GM23338 (cell line): Measurements from ENCODE around the gene LGALS7.
"Not testable (repeated sequence)": the region's sequence is repeated elsewhere in the genome, so short reads cannot be mapped to it uniquely, and the experiment has no call there.

ENCODE experiments used
- CREB1 ChIP-seq: fragments of 250-450 bp; sonication (Bioruptor Pico); IDR thresholded peaks from 2 replicates; pipeline ENCODE4 v1.5.0; 2020; ENCODE audit warnings: low read depth, mild to moderate bottlenecking, moderate library complexity
- EZH2 ChIP-seq: fragments of 200-600 bp; sonication (generic); IDR thresholded peaks from one replicate; pipeline ENCODE4 v1.8.0; 2017; ENCODE audit warnings: antibody characterized with exemption, mild to moderate bottlenecking, low read depth; ENCODE audit not compliant: unreplicated experiment
- EZH2phosphoT487 ChIP-seq: fragments of 200-600 bp; sonication (generic); IDR thresholded peaks from one replicate; pipeline ENCODE4 v1.8.1; 2018; ENCODE audit warnings: antibody characterized with exemption; ENCODE audit not compliant: unreplicated experiment
- JUNB ChIP-seq: IDR thresholded peaks from one replicate; pipeline ENCODE4 v1.6.1; 2016; ENCODE audit warnings: antibody characterized with exemption; ENCODE audit not compliant: unreplicated experiment
- NANOG ChIP-seq: IDR thresholded peaks from 2 replicates; pipeline ENCODE4 v1.6.1; 2016; ENCODE audit warnings: antibody characterized with exemption, borderline replicate concordance
- POLR2AphosphoS5 ChIP-seq: IDR thresholded peaks from 2 replicates; pipeline ENCODE4 v1.6.1; 2016; ENCODE audit warnings: antibody characterized with exemption, low read depth
- STAT1 ChIP-seq: IDR thresholded peaks from one replicate; pipeline ENCODE4 v1.6.1; 2016; ENCODE audit warnings: antibody characterized with exemption; ENCODE audit not compliant: unreplicated experiment
- ZNF114 ChIP-seq: fragments of 250-450 bp; sonication (Bioruptor Pico); IDR thresholded peaks from 2 replicates; pipeline ENCODE4 v1.5.0; 2020; ENCODE audit warnings: mild to moderate bottlenecking, moderate library complexity
- ZNF331 ChIP-seq: fragments of 250-450 bp; sonication (Bioruptor Pico); IDR thresholded peaks from 2 replicates; pipeline ENCODE4 v1.5.0; 2020; ENCODE audit warnings: low read depth, mild to moderate bottlenecking, moderate library complexity
- TF ChIP-seq, protein P1 (sequence below), 2 experiments: fragments of 200-600 bp in 1 of 2; sonication (generic) in 1 of 2; conservative IDR thresholded peaks; 2 replicates each; pipeline versions ENCODE4 v1.5.1 to v1.6.1; 2016 to 2017; ENCODE audit warnings: antibody characterized with exemption in 2 of 2, low read depth in 2 of 2, mild to moderate bottlenecking in 2 of 2, moderate library complexity in 1 of 2
- TF ChIP-seq, protein P2 (sequence below): IDR thresholded peaks from one replicate; pipeline ENCODE4 v1.6.1; 2018; ENCODE audit warnings: antibody characterized with exemption; ENCODE audit not compliant: unreplicated experiment
- TF ChIP-seq, protein P3 (sequence below): IDR thresholded peaks from 2 replicates; pipeline ENCODE4 v1.6.1; 2016; ENCODE audit warnings: antibody characterized with exemption
- TF ChIP-seq, protein P4 (sequence below): fragments of 250-450 bp; sonication (Bioruptor Pico); IDR thresholded peaks from 2 replicates; pipeline ENCODE4 v1.5.0; 2020; ENCODE audit warnings: mild to moderate bottlenecking, moderate library complexity

DNA sequence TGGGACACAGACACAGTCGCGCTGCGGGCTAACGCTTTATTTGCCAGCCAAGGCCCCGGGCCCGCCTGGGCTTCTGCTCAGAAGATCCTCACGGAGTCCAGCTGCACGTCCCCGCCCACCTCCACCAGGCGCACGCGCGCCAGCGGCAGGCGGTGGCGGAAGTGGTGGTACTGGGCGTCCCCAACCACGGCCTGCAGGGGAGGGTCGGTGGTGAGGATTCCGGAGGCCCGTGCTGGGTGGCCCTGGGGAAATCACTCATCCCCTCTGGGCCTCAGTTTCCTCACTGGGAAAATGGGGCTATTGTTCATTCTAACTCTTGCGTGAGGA, 2.4 kb downstream of the LGALS7 start:
- TF ChIP-seq, protein P1, sequence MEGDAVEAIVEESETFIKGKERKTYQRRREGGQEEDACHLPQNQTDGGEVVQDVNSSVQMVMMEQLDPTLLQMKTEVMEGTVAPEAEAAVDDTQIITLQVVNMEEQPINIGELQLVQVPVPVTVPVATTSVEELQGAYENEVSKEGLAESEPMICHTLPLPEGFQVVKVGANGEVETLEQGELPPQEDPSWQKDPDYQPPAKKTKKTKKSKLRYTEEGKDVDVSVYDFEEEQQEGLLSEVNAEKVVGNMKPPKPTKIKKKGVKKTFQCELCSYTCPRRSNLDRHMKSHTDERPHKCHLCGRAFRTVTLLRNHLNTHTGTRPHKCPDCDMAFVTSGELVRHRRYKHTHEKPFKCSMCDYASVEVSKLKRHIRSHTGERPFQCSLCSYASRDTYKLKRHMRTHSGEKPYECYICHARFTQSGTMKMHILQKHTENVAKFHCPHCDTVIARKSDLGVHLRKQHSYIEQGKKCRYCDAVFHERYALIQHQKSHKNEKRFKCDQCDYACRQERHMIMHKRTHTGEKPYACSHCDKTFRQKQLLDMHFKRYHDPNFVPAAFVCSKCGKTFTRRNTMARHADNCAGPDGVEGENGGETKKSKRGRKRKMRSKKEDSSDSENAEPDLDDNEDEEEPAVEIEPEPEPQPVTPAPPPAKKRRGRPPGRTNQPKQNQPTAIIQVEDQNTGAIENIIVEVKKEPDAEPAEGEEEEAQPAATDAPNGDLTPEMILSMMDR (conservative IDR thresholded peaks at IDR 0.05; ENCODE audit: low read depth in 2 of 2) = not testable (repeated sequence)
- not testable (repeated sequence) for TF ChIP-seq EZH2; POLR2AphosphoS5; CREB1 (CRISPR knock-in tag); EZH2phosphoT487; NANOG; ZNF331 (CRISPR knock-in tag); STAT1; JUNB; ZNF114 (CRISPR knock-in tag)
- TF ChIP-seq, protein P2, sequence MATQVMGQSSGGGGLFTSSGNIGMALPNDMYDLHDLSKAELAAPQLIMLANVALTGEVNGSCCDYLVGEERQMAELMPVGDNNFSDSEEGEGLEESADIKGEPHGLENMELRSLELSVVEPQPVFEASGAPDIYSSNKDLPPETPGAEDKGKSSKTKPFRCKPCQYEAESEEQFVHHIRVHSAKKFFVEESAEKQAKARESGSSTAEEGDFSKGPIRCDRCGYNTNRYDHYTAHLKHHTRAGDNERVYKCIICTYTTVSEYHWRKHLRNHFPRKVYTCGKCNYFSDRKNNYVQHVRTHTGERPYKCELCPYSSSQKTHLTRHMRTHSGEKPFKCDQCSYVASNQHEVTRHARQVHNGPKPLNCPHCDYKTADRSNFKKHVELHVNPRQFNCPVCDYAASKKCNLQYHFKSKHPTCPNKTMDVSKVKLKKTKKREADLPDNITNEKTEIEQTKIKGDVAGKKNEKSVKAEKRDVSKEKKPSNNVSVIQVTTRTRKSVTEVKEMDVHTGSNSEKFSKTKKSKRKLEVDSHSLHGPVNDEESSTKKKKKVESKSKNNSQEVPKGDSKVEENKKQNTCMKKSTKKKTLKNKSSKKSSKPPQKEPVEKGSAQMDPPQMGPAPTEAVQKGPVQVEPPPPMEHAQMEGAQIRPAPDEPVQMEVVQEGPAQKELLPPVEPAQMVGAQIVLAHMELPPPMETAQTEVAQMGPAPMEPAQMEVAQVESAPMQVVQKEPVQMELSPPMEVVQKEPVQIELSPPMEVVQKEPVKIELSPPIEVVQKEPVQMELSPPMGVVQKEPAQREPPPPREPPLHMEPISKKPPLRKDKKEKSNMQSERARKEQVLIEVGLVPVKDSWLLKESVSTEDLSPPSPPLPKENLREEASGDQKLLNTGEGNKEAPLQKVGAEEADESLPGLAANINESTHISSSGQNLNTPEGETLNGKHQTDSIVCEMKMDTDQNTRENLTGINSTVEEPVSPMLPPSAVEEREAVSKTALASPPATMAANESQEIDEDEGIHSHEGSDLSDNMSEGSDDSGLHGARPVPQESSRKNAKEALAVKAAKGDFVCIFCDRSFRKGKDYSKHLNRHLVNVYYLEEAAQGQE = not testable (repeated sequence)
- TF ChIP-seq, protein P3, sequence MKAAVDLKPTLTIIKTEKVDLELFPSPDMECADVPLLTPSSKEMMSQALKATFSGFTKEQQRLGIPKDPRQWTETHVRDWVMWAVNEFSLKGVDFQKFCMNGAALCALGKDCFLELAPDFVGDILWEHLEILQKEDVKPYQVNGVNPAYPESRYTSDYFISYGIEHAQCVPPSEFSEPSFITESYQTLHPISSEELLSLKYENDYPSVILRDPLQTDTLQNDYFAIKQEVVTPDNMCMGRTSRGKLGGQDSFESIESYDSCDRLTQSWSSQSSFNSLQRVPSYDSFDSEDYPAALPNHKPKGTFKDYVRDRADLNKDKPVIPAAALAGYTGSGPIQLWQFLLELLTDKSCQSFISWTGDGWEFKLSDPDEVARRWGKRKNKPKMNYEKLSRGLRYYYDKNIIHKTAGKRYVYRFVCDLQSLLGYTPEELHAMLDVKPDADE = not testable (repeated sequence)
- TF ChIP-seq, protein P4, sequence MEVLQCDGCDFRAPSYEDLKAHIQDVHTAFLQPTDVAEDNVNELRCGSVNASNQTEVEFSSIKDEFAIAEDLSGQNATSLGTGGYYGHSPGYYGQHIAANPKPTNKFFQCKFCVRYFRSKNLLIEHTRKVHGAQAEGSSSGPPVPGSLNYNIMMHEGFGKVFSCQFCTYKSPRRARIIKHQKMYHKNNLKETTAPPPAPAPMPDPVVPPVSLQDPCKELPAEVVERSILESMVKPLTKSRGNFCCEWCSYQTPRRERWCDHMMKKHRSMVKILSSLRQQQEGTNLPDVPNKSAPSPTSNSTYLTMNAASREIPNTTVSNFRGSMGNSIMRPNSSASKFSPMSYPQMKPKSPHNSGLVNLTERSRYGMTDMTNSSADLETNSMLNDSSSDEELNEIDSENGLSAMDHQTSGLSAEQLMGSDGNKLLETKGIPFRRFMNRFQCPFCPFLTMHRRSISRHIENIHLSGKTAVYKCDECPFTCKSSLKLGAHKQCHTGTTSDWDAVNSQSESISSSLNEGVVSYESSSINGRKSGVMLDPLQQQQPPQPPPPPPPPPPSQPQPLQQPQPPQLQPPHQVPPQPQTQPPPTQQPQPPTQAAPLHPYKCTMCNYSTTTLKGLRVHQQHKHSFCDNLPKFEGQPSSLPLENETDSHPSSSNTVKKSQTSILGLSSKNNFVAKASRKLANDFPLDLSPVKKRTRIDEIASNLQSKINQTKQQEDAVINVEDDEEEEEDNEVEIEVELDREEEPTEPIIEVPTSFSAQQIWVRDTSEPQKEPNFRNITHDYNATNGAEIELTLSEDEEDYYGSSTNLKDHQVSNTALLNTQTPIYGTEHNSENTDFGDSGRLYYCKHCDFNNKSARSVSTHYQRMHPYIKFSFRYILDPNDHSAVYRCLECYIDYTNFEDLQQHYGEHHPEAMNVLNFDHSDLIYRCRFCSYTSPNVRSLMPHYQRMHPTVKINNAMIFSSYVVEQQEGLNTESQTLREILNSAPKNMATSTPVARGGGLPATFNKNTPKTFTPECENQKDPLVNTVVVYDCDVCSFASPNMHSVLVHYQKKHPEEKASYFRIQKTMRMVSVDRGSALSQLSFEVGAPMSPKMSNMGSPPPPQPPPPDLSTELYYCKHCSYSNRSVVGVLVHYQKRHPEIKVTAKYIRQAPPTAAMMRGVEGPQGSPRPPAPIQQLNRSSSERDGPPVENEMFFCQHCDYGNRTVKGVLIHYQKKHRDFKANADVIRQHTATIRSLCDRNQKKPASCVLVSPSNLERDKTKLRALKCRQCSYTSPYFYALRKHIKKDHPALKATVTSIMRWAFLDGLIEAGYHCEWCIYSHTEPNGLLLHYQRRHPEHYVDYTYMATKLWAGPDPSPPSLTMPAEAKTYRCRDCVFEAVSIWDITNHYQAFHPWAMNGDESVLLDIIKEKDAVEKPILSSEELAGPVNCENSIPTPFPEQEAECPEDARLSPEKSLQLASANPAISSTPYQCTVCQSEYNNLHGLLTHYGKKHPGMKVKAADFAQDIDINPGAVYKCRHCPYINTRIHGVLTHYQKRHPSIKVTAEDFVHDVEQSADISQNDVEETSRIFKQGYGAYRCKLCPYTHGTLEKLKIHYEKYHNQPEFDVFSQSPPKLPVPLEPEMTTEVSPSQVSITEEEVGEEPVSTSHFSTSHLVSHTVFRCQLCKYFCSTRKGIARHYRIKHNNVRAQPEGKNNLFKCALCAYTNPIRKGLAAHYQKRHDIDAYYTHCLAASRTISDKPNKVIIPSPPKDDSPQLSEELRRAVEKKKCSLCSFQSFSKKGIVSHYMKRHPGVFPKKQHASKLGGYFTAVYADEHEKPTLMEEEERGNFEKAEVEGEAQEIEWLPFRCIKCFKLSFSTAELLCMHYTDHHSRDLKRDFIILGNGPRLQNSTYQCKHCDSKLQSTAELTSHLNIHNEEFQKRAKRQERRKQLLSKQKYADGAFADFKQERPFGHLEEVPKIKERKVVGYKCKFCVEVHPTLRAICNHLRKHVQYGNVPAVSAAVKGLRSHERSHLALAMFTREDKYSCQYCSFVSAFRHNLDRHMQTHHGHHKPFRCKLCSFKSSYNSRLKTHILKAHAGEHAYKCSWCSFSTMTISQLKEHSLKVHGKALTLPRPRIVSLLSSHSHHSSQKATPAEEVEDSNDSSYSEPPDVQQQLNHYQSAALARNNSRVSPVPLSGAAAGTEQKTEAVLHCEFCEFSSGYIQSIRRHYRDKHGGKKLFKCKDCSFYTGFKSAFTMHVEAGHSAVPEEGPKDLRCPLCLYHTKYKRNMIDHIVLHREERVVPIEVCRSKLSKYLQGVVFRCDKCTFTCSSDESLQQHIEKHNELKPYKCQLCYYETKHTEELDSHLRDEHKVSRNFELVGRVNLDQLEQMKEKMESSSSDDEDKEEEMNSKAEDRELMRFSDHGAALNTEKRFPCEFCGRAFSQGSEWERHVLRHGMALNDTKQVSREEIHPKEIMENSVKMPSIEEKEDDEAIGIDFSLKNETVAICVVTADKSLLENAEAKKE (CRISPR knock-in tag) = not testable (repeated sequence)
